ENCODE measurements around the gene XRCC5.

DNA sequence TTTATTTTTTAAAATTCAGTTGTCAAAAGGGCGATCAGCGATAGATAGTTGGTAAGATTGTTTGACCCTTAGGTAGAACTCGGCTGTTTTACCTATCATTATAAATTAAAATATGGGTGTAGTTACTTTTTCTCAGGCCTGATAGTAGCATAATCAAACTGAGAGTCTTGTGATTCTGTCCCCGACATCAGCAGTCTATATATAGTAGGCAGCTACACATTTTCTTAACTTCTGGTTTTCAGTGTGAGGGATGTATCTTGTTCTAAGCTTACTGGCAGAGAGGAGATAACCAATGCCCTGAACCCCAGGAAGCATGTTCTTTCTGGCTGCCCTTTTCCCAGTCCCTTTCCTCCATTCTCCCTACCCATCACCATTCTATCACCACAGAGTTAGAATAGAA is 56.6 kb downstream of the XRCC5 start:
- TF ChIP-seq, protein P1, sequence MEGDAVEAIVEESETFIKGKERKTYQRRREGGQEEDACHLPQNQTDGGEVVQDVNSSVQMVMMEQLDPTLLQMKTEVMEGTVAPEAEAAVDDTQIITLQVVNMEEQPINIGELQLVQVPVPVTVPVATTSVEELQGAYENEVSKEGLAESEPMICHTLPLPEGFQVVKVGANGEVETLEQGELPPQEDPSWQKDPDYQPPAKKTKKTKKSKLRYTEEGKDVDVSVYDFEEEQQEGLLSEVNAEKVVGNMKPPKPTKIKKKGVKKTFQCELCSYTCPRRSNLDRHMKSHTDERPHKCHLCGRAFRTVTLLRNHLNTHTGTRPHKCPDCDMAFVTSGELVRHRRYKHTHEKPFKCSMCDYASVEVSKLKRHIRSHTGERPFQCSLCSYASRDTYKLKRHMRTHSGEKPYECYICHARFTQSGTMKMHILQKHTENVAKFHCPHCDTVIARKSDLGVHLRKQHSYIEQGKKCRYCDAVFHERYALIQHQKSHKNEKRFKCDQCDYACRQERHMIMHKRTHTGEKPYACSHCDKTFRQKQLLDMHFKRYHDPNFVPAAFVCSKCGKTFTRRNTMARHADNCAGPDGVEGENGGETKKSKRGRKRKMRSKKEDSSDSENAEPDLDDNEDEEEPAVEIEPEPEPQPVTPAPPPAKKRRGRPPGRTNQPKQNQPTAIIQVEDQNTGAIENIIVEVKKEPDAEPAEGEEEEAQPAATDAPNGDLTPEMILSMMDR (IDR thresholded peaks at IDR 0.05; ENCODE audit: extremely low read depth in 1 of 2, insufficient read depth in 1 of 2, low read depth in 1 of 2, low read length in 2 of 2), result no peak
- TF ChIP-seq MYC (IDR thresholded peaks at IDR 0.05; ENCODE audit: low read depth, low read length) (no peak), POLR2A (IDR thresholded peaks at IDR 0.05; ENCODE audit: low read depth, low read length) (no peak)

Measured in endothelial cell of umbilical vein (primary cell).